ENCODE results near the gene HLA-F. TPM values are rescaled to one million over a fixed set of nuclear protein-coding genes. Genes with fewer than 3 reads are reported as not detected.

Gene HLA-F
- total RNA-seq, 1 donor: 30.4 TPM

GRCh38 chr6:29731281-29731680, 8.0 kb downstream of the HLA-F start:
- Histone ChIP-seq H3K4me3 (ENCODE audit: insufficient read depth, low read length) (no peak overlapping the region), H3K4me1 (ENCODE audit: insufficient read depth, low read length) (no peaks in the 10 kb centered on the region), H2AFZ (ENCODE audit: low read length) (no peak overlapping the region), H3K4me2 (ENCODE audit: insufficient read depth, low read length) (no peak overlapping the region), H3K9me3 (ENCODE audit: low read depth, low read length) (no peaks in the 10 kb centered on the region), H3K27ac (ENCODE audit: low read depth, low read length) (no peak overlapping the region), H4K20me1 (ENCODE audit: insufficient read depth, low read length) (no peaks in the 10 kb centered on the region), H3K36me3 (ENCODE audit: insufficient read depth, low read length) (no peaks in the 10 kb centered on the region), H3K27me3 (ENCODE audit: insufficient read depth, low read length) (no peaks in the 10 kb centered on the region), H3K79me2 (ENCODE audit: insufficient read depth, low read length) (no peaks in the 10 kb centered on the region)
- DNase-seq (ENCODE audit: insufficient read length, low spot score, missing footprints): no peak
- no peak for TF ChIP-seq CTCF (IDR thresholded peaks at IDR 0.05; ENCODE audit: extremely low read depth, low read depth, low read length)

GRCh38 chr6:29733057-29733456, 9.8 kb downstream of the HLA-F start:
- DNase-seq (ENCODE audit: insufficient read length, low spot score, missing footprints): no peak
- Histone ChIP-seq H3K4me1 (ENCODE audit: insufficient read depth, low read length) (no peaks in the 10 kb centered on the region), H2AFZ (ENCODE audit: low read length) (no peak overlapping the region), H3K9me3 (ENCODE audit: low read depth, low read length) (no peaks in the 10 kb centered on the region), H3K27me3 (ENCODE audit: insufficient read depth, low read length) (no peaks in the 10 kb centered on the region), H3K27ac (ENCODE audit: low read depth, low read length) (no peak overlapping the region), H4K20me1 (ENCODE audit: insufficient read depth, low read length) (no peaks in the 10 kb centered on the region), H3K4me2 (ENCODE audit: insufficient read depth, low read length) (no peak overlapping the region), H3K36me3 (ENCODE audit: insufficient read depth, low read length) (no peaks in the 10 kb centered on the region), H3K79me2 (ENCODE audit: insufficient read depth, low read length) (no peaks in the 10 kb centered on the region), H3K4me3 (ENCODE audit: insufficient read depth, low read length) (no peak overlapping the region)
- no peak for TF ChIP-seq CTCF (IDR thresholded peaks at IDR 0.05; ENCODE audit: extremely low read depth, low read depth, low read length)

GRCh38 chr6:29734046-29735018, 11.1 kb downstream of the HLA-F start:
- no peaks in the 10 kb centered on the region for H3K4me1 ChIP-seq (ENCODE audit: insufficient read depth, low read length)
- H3K27me3 ChIP-seq (ENCODE audit: insufficient read depth, low read length): no peaks in the 10 kb centered on the region
- no peak for DNase-seq (ENCODE audit: insufficient read length, low spot score, missing footprints)
- TF ChIP-seq CTCF (IDR thresholded peaks at IDR 0.05; ENCODE audit: extremely low read depth, low read depth, low read length): no peak
- H2AFZ ChIP-seq (ENCODE audit: low read length): no peak overlapping the region
- no peaks in the 10 kb centered on the region for H3K79me2 ChIP-seq (ENCODE audit: insufficient read depth, low read length)
- no peak overlapping the region for H3K27ac ChIP-seq (ENCODE audit: low read depth, low read length)
- no peaks in the 10 kb centered on the region for H3K36me3 ChIP-seq (ENCODE audit: insufficient read depth, low read length)
- no peak overlapping the region for H3K4me2 ChIP-seq (ENCODE audit: insufficient read depth, low read length)
- no peaks in the 10 kb centered on the region for H4K20me1 ChIP-seq (ENCODE audit: insufficient read depth, low read length)
- no peak overlapping the region for H3K4me3 ChIP-seq (ENCODE audit: insufficient read depth, low read length)
- H3K9me3 ChIP-seq (ENCODE audit: low read depth, low read length): no peaks in the 10 kb centered on the region

GRCh38 chr6:29736563-29736962, 13.3 kb downstream of the HLA-F start:
- no peak for TF ChIP-seq CTCF (IDR thresholded peaks at IDR 0.05; ENCODE audit: extremely low read depth, low read depth, low read length)
- Histone ChIP-seq H3K9me3 (ENCODE audit: low read depth, low read length) (no peaks in the 10 kb centered on the region), H3K4me3 (ENCODE audit: insufficient read depth, low read length) (no peak overlapping the region), H3K27me3 (ENCODE audit: insufficient read depth, low read length) (no peaks in the 10 kb centered on the region), H4K20me1 (ENCODE audit: insufficient read depth, low read length) (no peaks in the 10 kb centered on the region), H2AFZ (ENCODE audit: low read length) (no peak overlapping the region), H3K4me2 (ENCODE audit: insufficient read depth, low read length) (no peak overlapping the region), H3K27ac (ENCODE audit: low read depth, low read length) (no peak overlapping the region), H3K4me1 (ENCODE audit: insufficient read depth, low read length) (no peaks in the 10 kb centered on the region), H3K79me2 (ENCODE audit: insufficient read depth, low read length) (no peaks in the 10 kb centered on the region), H3K36me3 (ENCODE audit: insufficient read depth, low read length) (no peaks in the 10 kb centered on the region)
- DNase-seq (ENCODE audit: insufficient read length, low spot score, missing footprints): no peak

Data from osteoblast (primary cell).